HepG2 (cell line): Measurements from ENCODE around the gene MRPL30.

Source experiments
- SMAD3 ChIP-seq: sonication (generic); formaldehyde crosslinking; IDR thresholded peaks from 2 replicates; pipeline ENCODE4 v1.4.0; 2020; ENCODE audit warnings: missing genetic modification reagents
- ZZZ3 ChIP-seq: sonication (generic); formaldehyde crosslinking; IDR thresholded peaks from 2 replicates; pipeline ENCODE4 v1.4.0; 2020; ENCODE audit warnings: missing genetic modification reagents, mild to moderate bottlenecking, borderline replicate concordance

DNA sequence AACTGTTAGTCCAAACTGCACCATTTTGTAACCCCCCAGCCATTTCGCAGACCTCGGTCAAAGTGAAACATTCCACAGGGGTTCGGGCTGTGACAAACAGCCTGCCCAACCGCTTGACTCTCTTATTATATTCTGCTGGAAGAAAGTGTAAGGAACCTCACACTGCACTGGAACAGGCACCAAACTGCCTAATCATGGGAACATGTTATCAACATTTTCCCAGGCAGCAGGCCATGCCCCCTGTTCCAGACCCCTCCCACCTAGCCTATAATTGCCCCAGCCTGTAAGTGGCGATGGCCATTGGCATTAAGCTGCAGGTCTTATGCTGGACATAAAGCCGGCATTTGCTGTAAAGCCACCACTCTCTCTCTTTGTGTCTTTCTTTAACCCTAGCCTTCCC is 57.6 kb downstream of the MRPL30 start:
- no peak for TF ChIP-seq ZZZ3
- TF ChIP-seq SMAD3 (CRISPR knock-in tag), result no peak
